Ectodermal cell (in vitro differentiated cells): ENCODE measurements around the gene FGFR3.
A peak's percentile ranks its signal among the peaks of the same experiment; 100 is the strongest.

Source experiments
- H3K27ac ChIP-seq: 2 replicates; pipeline ENCODE4 v1.7.0; 2013; ENCODE audit warnings: mild to moderate bottlenecking, low read depth, low read length; ENCODE audit not compliant: insufficient read depth, poor library complexity, severe bottlenecking
- H3K27me3 ChIP-seq: 2 replicates; pipeline ENCODE4 v1.7.0; 2013; ENCODE audit warnings: mild to moderate bottlenecking, low read length; ENCODE audit not compliant: insufficient read depth, control insufficient read depth, poor library complexity, severe bottlenecking
- H3K36me3 ChIP-seq: one replicate; pipeline ENCODE4 v1.7.0; 2013; ENCODE audit warnings: low read length; ENCODE audit not compliant: control insufficient read depth, insufficient read depth
- H3K4me1 ChIP-seq: one replicate; pipeline ENCODE4 v1.7.0; 2013; ENCODE audit warnings: low read length; ENCODE audit not compliant: control insufficient read depth, insufficient read depth
- H3K4me3 ChIP-seq: 2 replicates; pipeline ENCODE4 v1.7.0; 2013; ENCODE audit warnings: low read depth, low read length, control low read depth; ENCODE audit not compliant: insufficient read depth
- H3K9me3 ChIP-seq: 2 replicates; pipeline ENCODE4 v1.7.0; 2013; ENCODE audit warnings: mild to moderate bottlenecking, low read length, moderate library complexity; ENCODE audit not compliant: control insufficient read depth
- WGBS, 2 experiments: methylation state at CpG; one replicate each; pipeline ENCODE4 v1.1.7; 2013; ENCODE audit warnings: missing lambda C conversion rate in 2 of 2; 5-methylcytosine and 5-hydroxymethylcytosine counted together

FGFR3 gene

DNA sequence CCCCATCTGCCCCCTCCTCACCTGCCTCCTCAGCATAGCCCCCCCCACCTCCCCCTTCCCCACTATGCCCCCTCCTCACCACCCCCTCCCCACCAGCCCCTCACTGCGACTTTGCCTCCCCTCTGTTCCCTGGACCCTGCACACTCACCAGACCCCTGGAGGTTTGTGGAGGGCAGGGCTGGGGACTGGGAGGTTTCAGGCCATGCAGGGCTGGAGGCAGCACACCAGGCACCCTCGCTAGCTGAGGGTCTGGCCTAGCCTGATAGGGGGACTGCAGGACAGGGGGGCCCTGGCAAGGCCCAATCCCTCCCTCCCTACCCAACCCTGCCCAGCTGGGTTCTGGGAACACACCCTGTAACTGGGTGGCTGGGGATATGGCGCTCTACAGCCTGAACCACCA is 43.7 kb upstream of the FGFR3 start:
- Histone ChIP-seq H3K27me3 (peaks cover 3% of the 10 kb centered on the region), H3K4me1 (peaks cover 32% of the 10 kb centered on the region), H3K36me3 (peaks cover 9% of the 10 kb centered on the region), H3K4me3 (no peak overlapping the region), H3K9me3 (no peaks in the 10 kb centered on the region), H3K27ac (no peak overlapping the region)
- 47 to 61% methylated on average over 3 of the region's 3 CpGs for WGBS, 2 experiments

DNA sequence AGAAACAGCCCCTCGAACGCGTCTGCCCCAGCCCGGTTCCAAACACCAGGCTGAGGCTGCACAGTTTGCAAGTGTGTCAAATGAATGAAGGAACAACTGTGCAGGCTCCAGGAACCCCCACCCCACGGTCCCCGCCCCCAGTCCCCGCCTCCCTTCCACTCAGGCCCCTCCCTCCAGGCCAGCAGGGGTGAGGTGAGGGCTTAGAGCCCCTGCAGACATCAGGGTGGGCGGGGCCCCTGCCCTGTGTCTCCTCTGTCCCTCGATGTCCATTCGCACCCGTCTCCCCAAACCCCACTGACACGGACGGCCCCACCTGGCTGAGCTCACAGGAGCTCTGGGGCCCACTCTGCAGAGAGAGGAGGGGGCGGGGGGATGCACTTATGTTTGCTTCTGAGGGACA is 43.3 kb upstream of the FGFR3 start:
- H3K4me1 ChIP-seq = peaks cover 35% of the 10 kb centered on the region
- peaks cover 3% of the 10 kb centered on the region for H3K27me3 ChIP-seq
- H3K9me3 ChIP-seq = no peaks in the 10 kb centered on the region
- WGBS, 2 experiments = 72 to 78% methylated on average over 12 to 14 of the region's 14 CpGs
- H3K27ac ChIP-seq = no peak overlapping the region
- H3K36me3 ChIP-seq = peaks cover 4% of the 10 kb centered on the region
- no peak overlapping the region for H3K4me3 ChIP-seq

DNA sequence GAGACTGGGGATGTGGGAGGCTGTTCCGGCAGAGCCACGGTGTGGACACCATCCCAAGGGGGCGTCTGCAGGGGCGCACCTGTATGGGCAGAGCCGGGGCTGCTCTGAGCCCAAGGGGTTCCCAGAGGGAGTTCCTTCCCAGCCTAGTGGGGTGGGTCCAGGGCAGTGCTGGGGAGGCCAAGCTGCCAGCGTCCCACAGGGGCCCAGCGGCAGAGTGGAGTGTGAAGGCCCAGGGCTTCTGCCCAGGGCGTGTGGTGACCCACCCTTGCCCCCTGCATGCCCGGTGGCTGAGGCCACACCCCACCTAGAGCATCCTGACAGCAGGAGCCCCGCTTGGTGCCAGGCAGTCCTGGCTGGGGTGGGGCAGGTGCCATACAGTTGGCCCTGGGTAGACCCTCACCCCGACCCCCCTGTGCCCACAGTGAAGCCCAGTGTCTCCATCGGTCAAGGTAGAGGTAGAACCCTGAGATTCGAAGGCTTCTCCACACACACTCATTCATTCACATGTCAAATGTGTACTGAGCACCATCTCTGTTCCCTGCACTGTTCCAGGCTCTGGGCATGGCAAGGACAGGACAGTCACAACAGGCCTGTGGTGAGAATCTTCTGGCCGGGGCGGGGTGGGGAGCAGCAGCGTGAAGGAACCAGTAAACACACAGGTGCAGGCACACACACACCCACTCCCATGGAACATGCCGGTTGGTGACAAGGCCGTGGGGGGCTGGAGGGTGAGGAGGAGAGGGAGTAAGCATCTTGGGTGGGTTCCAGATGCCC is 42.5 kb upstream of the FGFR3 start:
- no peak overlapping the region for H3K4me3 ChIP-seq
- H3K4me1 ChIP-seq = peaks cover 35% of the 10 kb centered on the region
- H3K27me3 ChIP-seq = peaks cover 3% of the 10 kb centered on the region
- no peak overlapping the region for H3K27ac ChIP-seq
- 94% methylated on average over 18 of the region's 18 CpGs for WGBS, 2 experiments
- H3K9me3 ChIP-seq = no peaks in the 10 kb centered on the region
- H3K36me3 ChIP-seq = no peaks in the 10 kb centered on the region

DNA sequence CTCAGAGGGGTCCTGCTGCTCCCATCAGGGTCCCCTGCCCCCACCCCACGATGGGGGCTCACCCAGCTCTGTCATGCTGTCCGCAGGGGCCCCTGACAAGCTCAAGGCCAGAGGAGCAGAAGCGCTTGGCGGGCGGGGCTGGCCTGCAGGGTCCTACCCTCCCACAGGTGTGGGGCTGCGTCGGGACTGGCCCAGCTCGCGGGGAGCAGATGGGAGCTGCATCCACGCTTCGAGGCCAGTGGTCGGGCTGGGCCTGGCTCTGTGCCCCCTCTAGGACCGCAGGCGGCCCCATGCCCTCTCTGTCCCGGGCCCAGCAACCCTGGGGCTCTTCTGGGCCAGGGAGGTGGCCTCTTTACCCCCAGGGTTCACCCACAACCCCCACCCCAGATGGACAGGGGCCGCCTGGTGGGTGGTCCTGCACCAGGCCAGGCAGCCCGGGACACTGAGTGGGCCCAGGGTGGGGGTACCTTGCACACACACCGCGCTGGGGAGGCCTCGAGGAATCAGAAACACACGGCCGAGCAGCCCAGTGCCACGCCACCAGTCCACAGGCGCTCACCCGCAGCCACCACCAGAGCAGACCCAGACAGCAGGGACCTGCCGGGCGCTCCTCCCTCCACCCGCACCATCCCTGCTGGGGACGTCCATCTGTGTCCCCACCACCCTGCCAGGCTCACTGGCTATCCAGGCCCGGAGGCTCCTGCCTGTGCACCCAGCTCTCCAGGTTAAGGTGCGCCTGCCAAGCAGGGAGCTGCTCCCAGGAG is 41.8 kb upstream of the FGFR3 start:
- H3K27ac ChIP-seq = no peak overlapping the region
- peaks cover 3% of the 10 kb centered on the region for H3K27me3 ChIP-seq
- no peak overlapping the region for H3K4me3 ChIP-seq
- 88 to 90% methylated on average over 31 of the region's 31 CpGs for WGBS, 2 experiments
- H3K4me1 ChIP-seq = peaks cover 35% of the 10 kb centered on the region
- no peaks in the 10 kb centered on the region for H3K9me3 ChIP-seq
- no peaks in the 10 kb centered on the region for H3K36me3 ChIP-seq

DNA sequence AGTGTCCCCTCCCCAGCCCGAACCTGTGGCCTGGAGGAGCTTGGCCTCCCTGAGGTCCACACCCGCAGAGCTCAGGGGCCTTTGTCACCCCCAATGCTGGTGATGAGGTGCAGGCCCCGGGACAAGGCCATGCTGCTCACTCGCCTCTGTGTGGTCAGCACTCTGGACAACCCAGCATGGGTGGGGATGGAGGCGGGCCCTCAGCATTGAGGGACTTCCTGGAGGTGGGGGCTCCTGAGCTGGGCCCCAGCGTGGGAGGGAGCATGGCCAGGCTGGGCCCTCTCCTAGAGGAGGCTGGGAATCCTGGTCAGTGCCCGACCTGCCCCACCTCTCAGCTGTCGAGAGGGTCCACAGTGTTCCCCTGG is 41.2 kb upstream of the FGFR3 start:
- peaks cover 3% of the 10 kb centered on the region for H3K27me3 ChIP-seq
- 78% methylated on average over 8 of the region's 8 CpGs for WGBS, 2 experiments
- no peak overlapping the region for H3K27ac ChIP-seq
- no peak overlapping the region for H3K4me3 ChIP-seq
- H3K4me1 ChIP-seq = peaks cover 30% of the 10 kb centered on the region
- H3K36me3 ChIP-seq = no peaks in the 10 kb centered on the region
- no peaks in the 10 kb centered on the region for H3K9me3 ChIP-seq

DNA sequence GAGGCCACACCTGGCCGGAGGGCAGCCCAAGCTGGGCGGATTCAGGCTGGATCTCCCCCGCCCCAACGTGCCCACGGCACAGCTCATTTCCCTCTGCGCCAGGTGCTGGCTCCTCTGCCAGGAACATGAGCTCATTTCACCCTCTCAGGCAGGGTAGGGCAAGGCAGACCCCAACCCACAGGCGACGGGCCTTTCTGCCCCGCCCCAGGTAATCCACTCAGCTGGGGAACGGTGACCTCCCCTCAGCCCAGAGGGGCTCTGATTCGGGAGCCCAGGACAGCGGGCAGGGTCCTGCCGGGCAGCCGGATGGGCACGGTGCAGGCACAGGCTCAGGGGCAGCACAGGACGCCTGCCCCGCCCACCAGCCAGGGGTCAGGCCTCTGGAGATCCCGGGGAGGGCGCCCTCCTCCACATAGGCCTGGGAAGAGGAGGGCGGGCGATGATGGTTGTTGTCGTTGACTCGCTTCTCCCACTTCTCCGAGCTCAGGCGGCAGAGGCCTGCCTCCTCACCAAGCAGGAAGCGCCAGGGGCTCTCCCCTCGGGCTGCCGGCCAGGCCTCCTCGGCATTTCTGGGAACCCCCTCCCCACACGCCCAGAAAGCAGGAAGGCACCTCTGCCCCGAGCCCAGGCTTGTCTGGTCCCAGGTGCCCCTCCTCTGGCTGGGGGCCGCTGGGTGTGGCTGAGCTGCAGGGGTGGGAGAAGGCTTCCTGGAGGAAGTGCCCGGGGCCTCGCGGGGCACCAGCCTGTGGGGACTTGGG is 40.6 kb upstream of the FGFR3 start:
- no peaks in the 10 kb centered on the region for H3K9me3 ChIP-seq
- H3K27me3 ChIP-seq = peaks cover 3% of the 10 kb centered on the region
- no peak overlapping the region for H3K4me3 ChIP-seq
- no peaks in the 10 kb centered on the region for H3K36me3 ChIP-seq
- no peak overlapping the region for H3K27ac ChIP-seq
- peaks cover 32% of the 10 kb centered on the region for H3K4me1 ChIP-seq
- WGBS, 2 experiments = 79 to 80% methylated on average over 35 of the region's 35 CpGs

DNA sequence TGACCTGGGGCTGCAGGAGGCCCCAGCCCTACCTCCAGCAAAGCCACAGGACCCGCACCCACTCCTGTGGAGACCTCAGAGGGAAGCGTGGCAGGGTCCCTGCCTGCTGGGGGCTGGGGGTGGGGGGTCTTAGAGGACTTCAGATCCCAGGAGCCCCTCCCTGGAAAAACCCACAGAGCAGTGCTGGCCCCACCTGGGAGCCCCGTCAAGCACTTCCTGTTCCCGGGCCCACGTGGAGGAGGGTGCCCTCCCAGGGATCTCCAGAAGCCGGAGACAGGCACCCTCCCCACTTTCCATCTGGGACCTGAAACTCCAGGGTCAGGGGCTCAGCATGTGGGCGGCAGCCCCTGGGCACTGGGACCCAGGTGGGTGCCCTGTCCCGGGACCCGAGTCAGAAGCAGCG is 39.8 kb upstream of the FGFR3 start:
- H3K4me1 ChIP-seq = peaks cover 31% of the 10 kb centered on the region
- WGBS, 2 experiments = 82 to 85% methylated on average over 10 of the region's 10 CpGs
- H3K9me3 ChIP-seq = no peaks in the 10 kb centered on the region

DNA sequence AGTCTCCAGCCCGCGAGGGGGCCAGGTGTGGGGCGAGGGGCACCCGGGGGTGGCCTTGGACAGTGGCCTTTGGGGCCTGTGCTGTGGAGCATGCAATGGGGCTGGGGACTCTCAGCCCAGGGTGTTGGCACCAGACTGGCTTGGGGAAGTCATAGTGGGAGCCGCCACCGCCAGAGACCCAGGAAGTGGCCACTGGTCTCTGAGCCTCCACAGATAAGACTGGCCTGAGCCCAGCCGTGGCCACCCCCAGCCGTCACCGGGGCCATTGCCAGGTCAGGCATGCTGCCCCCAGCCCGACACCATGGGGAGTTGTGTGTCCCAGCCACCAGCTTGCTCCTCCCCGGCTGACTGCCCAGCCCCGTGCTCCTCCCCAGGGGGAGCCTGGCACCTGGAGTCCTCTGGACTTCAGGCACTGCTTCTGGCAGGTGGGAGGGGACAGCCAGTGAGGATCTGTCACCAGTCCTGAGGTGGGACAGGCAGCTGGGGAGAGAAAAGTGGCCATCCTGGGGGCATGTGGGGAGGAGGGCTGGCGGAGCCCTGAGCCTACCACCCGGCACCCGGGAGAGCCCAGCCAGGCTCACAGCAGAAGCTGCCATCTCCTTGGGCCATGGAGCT is 39.3 kb upstream of the FGFR3 start:
- Histone ChIP-seq H3K27ac (no peak overlapping the region), H3K4me3 (no peak overlapping the region), H3K36me3 (no peaks in the 10 kb centered on the region), H3K4me1 (peaks cover 28% of the 10 kb centered on the region), H3K9me3 (no peaks in the 10 kb centered on the region), H3K27me3 (no peaks in the 10 kb centered on the region)
- WGBS, 2 experiments = 92 to 93% methylated on average over 15 of the region's 15 CpGs

More for the DNA sequence above, 39.8 kb upstream of the FGFR3 start:
- Histone ChIP-seq H3K4me3 (no peak overlapping the region), H3K36me3 (no peaks in the 10 kb centered on the region), H3K27me3 (peaks cover under 1% of the 10 kb centered on the region), H3K27ac (no peak overlapping the region)

DNA sequence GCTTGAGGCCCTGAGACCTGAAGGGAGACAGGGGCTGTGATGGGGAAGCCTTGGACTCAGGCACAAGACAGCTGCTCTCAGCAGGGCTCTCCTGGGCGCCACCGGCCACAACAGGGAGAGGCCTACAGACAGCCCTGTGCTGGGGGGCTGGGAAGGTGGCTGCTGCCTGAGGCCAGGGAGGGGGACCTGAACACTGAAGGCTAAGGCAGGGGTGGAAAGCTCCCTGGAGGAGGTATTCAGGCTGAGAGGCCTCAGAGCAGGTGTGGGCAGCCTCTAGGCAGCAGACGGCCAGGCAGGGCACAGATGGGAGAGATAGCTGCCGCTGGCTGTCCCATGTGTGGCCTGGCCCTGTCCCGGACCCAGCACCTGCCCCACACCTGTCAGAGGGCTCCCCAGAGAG is 38.8 kb upstream of the FGFR3 start:
- Histone ChIP-seq H3K36me3 (no peaks in the 10 kb centered on the region), H3K9me3 (no peaks in the 10 kb centered on the region), H3K27me3 (no peaks in the 10 kb centered on the region), H3K4me1 (peaks cover 28% of the 10 kb centered on the region), H3K27ac (peak overlapping the region; percentile 8), H3K4me3 (no peak overlapping the region)
- WGBS, 2 experiments = 79 to 81% methylated on average over 5 of the region's 5 CpGs

DNA sequence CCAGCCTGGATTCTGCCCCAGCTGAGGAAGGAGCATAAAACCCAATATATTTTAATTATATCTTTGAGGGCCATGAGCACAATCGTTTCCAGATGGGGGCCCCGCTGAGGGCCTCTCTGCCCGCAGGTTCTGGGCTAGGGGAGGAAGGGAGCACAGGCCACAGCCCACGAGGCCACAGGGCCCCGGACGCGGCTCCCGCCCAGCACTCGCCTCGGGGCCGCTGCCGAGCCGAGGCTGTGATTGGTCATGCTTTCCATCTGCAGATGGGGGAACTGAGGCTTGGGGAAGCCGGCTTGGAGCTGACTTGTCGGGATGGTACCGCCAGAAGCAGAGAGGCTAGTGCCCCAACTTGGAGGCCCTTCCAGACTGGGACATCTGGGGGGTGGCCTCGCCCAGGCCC is 37.8 kb upstream of the FGFR3 start:
- 93% methylated on average over 17 of the region's 17 CpGs for WGBS, 2 experiments
- peaks cover 36% of the 10 kb centered on the region for H3K4me1 ChIP-seq
- H3K27me3 ChIP-seq = no peaks in the 10 kb centered on the region
- H3K9me3 ChIP-seq = no peaks in the 10 kb centered on the region
- H3K27ac ChIP-seq = no peak overlapping the region
- H3K36me3 ChIP-seq = no peaks in the 10 kb centered on the region
- no peak overlapping the region for H3K4me3 ChIP-seq
